Aorta (tissue), 5 donors: Measurements from ENCODE around the gene KASH5. TPM values are rescaled to one million over a fixed set of nuclear protein-coding genes. Genes with fewer than 3 reads are reported as not detected.

Experiments used
- ATAC-seq: fragments of 200-7000 bp; cut with Tn5 transposase; one replicate; pipeline ENCODE4 v1.9.1; 2022; ENCODE audit warnings: moderate library complexity; ENCODE audit not compliant: low FRiP score
- DNase-seq, 2 donors: peaks; one replicate each; pipeline ENCODE4 v3.0.0-alpha.2; 2020
- H3K27ac ChIP-seq, 2 donors: one replicate each; pipeline ENCODE4 v1.5.1; 2013; ENCODE audit warnings: low read length in 2 of 2, mild to moderate bottlenecking in 2 of 2, moderate library complexity in 2 of 2, control low read depth in 1 of 2, inconsistent platforms in 1 of 2, low read depth in 1 of 2
- H3K27me3 ChIP-seq, 2 donors: one replicate each; pipeline ENCODE4 v1.6.1; 2013; ENCODE audit warnings: control low read depth in 1 of 2, low read length in 1 of 2, mild to moderate bottlenecking in 1 of 2, moderate library complexity in 1 of 2; ENCODE audit not compliant: insufficient read depth in 2 of 2, control insufficient read depth in 1 of 2
- H3K36me3 ChIP-seq, 2 donors: one replicate each; pipeline ENCODE4 v1.6.1; 2013; ENCODE audit warnings: control low read depth in 1 of 2, low read length in 1 of 2, mild to moderate bottlenecking in 1 of 2; ENCODE audit not compliant: insufficient read depth in 2 of 2, control insufficient read depth in 1 of 2
- H3K4me1 ChIP-seq, 2 donors: one replicate each; pipeline ENCODE4 v1.6.1; 2013; ENCODE audit warnings: low read length in 2 of 2, control low read depth in 1 of 2, mild to moderate bottlenecking in 1 of 2, moderate library complexity in 1 of 2; ENCODE audit not compliant: insufficient read depth in 2 of 2, control insufficient read depth in 1 of 2
- H3K4me3 ChIP-seq, 2 donors: one replicate each; pipeline ENCODE4 v1.5.1; 2013; ENCODE audit warnings: low read length in 2 of 2, control low read depth in 1 of 2, mild to moderate bottlenecking in 1 of 2
- H3K9me3 ChIP-seq: one replicate; pipeline ENCODE4 v1.6.1; 2013; ENCODE audit warnings: mild to moderate bottlenecking, low read length; ENCODE audit not compliant: control insufficient read depth
- WGBS, 2 donors: extraction: QIAGEN DNeasy Blood & Tissue Kit; methylation state at CpG; one replicate each; pipeline ENCODE4 v1.1.7; 2013; 5-methylcytosine and 5-hydroxymethylcytosine counted together
- intact Hi-C, 2 donors: fragments of 100-400 bp; cut with DNase I; formaldehyde crosslinking; loops; one replicate each; pipeline versions ENCODE4 v1.14.2 to v1.15.0; 2022
- polyA plus RNA-seq, 2 donors: library from polyadenylated mRNA; stranded (reverse); fragments of 200-250 nt; gene quantifications; one replicate each; pipeline ENCODE4 v1.2.3, GENCODE V29; 2013
- total RNA-seq, 2 donors: library from RNA; stranded (reverse); fragmentation: NEBNext Ultra II Directional; extraction: Animal tissue kit (Norgen Biotek cat#: 25700); gene quantifications; one replicate each; pipeline ENCODE4 v1.2.1, GENCODE V29; 2021
- donor health status: healthy with polysubstance abuse.
- donor health status: Bipolar disorder and iron deficiency.
- donor health status: DM: no; HTN: no; CAD: no.
- donor health status: DM: no; HTN: no; CAD: no.
- donor health status: DM: yes; HTN: yes; CAD: no.

KASH5 gene
- total and polyA plus RNA-seq, 4 donors = not detected

DNA sequence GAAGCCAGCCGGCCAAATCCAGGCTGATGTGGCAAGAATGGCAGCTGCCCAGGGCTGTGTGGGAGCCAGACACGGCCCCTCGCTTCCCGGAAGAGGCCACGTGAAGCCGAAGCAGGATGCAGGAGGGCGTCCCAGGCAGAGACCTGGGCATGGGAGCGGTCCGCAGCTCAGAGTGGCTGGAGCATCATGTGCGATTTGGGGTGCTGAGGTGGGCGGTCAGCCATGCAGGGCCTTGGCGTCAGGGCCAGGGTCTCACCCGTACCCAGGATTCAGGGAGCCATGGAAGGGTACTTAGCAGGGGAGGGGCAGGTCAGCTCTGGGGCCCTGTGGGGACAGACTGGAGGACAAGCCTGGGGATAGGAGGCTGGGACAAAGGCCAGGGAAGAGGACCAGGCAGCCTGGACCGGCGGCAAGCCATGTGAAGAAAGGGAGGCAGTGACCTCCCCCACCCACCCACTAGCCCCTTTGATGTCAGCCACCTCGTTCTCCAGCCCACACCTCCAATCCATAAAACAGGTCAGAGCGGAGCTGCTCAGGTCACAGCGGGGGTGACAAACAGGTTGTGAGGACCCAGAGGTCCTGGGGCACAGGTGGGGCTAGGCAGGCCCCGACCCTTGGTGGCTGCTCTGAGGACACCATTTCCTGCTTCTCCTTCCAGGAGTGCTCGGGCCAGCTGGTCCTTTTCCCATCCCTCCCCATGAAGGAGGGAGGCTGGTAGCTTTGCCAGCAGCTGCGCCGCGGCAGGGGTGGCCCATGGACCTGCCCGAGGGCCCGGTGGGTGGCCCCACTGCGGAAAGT lies 2.3 kb downstream of the KASH5 start:
- Histone ChIP-seq H3K4me1 (no peaks in the 10 kb centered on the region), H3K9me3 (no peaks in the 10 kb centered on the region), H3K27me3 (no peaks in the 10 kb centered on the region), H3K27ac (no peak overlapping the region), H3K36me3 (no peaks in the 10 kb centered on the region), H3K4me3 (no peak overlapping the region)
- DNase-seq (no peak), ATAC-seq (no peak)
- WGBS, 2 donors = 59 to 62% methylated on average over 26 of the region's 26 CpGs
- intact Hi-C loops = loop anchor here in 1 of 2 donors (2.0 to 10.0 kb wide), 2 partner anchors 52 to 154 kb away; no protein-coding TSS in a partner anchor

DNA sequence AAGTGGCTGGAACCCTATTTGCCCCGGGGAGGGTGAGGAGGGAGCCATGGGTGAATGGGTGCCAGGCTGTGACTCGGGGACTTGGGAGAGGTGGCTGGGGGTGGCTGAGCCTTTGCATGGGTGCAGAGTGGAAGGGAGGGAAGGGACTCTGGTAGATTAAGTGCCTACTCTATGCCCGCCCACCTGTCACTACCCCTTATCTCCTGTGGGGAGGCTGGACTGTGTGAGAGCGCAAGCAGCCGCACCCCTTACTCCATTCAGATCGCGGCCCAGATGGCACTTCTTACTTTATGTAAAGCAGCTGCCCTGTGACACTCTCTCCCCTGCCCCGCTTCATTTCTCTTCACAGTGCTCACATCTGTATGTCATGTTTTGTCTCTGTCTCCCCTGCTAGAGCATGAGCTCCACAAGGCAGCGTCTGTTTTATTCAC lies 2.9 kb downstream of the KASH5 start:
- 43 to 51% methylated on average over 9 of the region's 9 CpGs for WGBS, 2 donors
- Histone ChIP-seq H3K27me3 (no peaks in the 10 kb centered on the region), H3K4me3 (no peak overlapping the region), H3K4me1 (no peaks in the 10 kb centered on the region), H3K36me3 (no peaks in the 10 kb centered on the region), H3K27ac (no peak overlapping the region), H3K9me3 (no peaks in the 10 kb centered on the region)
- intact Hi-C loops = loop anchor here in 1 of 2 donors (2.0 to 10.0 kb wide), 2 partner anchors 52 to 154 kb away; no protein-coding TSS in a partner anchor
- DNase-seq (no peak), ATAC-seq (no peak)

DNA sequence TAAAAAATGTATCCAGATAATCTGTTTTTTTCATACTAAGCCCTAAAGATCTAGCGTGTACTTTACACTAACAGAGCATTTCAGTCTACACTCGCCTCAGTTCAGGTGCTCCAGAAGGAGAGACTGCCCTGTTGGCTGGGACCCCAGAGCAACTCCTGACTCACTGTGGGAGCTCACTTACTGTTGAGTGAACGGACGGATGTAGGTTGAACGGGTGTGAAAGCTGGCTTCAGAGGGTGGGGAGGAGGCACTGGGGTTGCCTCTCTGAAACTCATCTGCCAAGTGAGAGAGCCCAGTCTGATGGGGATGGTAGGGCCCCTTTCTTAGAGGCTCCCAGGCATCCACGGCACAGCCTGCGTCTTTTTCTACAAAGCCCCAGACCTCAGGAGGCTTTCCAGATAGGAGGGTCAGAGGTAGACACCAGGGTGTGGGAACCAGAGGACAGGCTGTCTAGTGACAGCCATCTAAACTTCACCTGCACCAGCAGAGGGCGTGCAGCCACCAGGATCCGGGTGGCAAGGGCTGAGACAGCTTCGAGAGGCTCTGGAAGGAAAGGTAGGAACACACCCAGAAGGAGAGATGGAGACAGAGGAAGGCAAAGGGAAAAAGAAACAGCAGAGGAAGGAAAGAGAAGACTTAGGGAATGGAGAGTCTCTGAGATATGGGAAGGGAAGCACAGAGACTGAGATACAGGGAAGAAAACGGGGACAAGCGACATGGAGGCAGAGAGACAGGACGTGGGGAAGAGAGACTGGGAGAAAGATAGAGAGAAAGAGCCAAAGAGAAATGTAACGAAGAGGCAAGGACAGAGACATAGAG lies 3.7 kb downstream of the KASH5 start:
- ATAC-seq = peak; percentile 71
- no peaks in the 10 kb centered on the region for H3K9me3 ChIP-seq

DNA sequence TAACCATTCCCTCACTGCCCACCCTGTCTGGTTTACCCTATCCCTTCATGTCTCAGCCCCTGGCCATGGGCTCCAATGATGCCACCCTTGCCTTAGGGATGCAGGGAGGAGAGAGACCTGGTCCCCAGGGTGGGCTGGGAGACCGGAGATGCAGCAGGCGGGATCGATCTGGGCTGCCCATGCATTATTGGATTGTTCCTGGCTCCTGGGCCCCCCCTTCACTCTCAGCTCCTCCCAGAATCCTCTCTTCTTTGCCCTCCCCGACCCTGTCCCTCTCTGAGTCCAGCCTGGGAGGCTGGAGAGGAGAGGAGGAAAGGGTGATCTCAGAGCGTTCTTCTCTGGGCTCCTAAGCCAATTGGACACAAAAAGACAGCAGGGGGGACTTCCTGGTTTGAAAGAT lies 5.8 kb downstream of the KASH5 start:
- WGBS, 2 donors = 50 to 55% methylated on average over 5 of the region's 5 CpGs
- no peaks in the 10 kb centered on the region for H3K27me3 ChIP-seq
- no peaks in the 10 kb centered on the region for H3K36me3 ChIP-seq
- no peak overlapping the region for H3K27ac ChIP-seq
- no peak for DNase-seq
- H3K4me3 ChIP-seq = no peak overlapping the region
- no peaks in the 10 kb centered on the region for H3K4me1 ChIP-seq
- intact Hi-C loops = loop anchor here in 1 of 2 donors (10.0 kb wide), 1 partner anchor 151 kb away; no protein-coding TSS in a partner anchor
- ATAC-seq = no peak
- no peaks in the 10 kb centered on the region for H3K9me3 ChIP-seq

More for the DNA sequence above, 3.7 kb downstream of the KASH5 start:
- no peak overlapping the region for H3K4me3 ChIP-seq
- H3K4me1 ChIP-seq = no peaks in the 10 kb centered on the region
- 16 to 27% methylated on average over 14 of the region's 14 CpGs for WGBS, 2 donors
- intact Hi-C loops = loop anchor here (1.0 to 10.0 kb wide), 3 partner anchors 51 to 153 kb away; no protein-coding TSS in a partner anchor
- no peaks in the 10 kb centered on the region for H3K36me3 ChIP-seq
- H3K27ac ChIP-seq = no peak overlapping the region
- DNase-seq = peak; percentile 86 to 91
- no peaks in the 10 kb centered on the region for H3K27me3 ChIP-seq

DNA sequence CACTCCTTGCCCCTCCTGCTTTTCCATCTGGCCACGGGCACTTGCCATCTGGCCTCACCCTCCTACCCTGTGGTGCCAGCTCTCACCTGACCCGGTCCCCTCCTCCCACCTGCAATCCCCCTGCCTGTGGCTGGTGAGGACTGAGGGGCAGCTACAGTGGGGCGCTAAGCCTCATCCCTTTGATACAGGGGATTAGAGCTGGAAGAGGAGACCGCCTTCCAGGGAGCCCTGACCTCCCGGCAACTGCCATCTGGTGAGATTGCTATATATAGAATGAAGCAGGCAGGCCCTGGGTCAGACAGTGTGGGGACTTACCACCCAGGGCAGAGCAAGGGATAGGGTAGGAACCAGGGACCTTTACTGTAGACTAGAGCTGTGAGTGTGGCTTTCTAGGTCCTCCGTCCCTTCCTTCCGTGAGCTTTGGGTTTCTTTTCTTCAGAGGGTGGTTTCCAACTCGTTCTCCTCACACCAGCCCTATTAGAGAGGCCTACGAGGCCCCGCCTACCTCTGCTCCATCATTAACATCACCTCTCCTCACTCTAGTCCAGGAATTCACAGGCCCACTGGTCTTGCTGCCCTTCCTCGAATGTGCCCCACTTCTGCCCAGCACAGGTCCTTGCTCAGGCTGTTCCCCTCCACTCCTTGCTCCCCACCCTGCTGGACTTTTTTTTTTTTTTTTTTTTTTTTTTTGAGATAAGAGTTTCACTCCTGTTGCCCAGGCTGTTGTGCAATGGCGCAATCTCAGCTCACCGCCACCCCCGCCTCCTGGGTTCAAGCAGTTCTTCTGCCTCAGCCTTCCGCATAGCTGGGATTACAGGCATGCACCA lies 7.7 kb downstream of the KASH5 start:
- no peaks in the 10 kb centered on the region for H3K4me1 ChIP-seq
- DNase-seq (no peak), ATAC-seq (no peak)
- H3K9me3 ChIP-seq = no peaks in the 10 kb centered on the region
- no peak overlapping the region for H3K4me3 ChIP-seq
- H3K27me3 ChIP-seq = no peaks in the 10 kb centered on the region
- intact Hi-C loops = loop anchor here (5.0 to 10.0 kb wide), 2 partner anchors 149 to 167 kb away; no protein-coding TSS in a partner anchor
- WGBS, 2 donors = 76 to 80% methylated on average over 15 of the region's 15 CpGs
- H3K36me3 ChIP-seq = no peaks in the 10 kb centered on the region
- no peak overlapping the region for H3K27ac ChIP-seq

DNA sequence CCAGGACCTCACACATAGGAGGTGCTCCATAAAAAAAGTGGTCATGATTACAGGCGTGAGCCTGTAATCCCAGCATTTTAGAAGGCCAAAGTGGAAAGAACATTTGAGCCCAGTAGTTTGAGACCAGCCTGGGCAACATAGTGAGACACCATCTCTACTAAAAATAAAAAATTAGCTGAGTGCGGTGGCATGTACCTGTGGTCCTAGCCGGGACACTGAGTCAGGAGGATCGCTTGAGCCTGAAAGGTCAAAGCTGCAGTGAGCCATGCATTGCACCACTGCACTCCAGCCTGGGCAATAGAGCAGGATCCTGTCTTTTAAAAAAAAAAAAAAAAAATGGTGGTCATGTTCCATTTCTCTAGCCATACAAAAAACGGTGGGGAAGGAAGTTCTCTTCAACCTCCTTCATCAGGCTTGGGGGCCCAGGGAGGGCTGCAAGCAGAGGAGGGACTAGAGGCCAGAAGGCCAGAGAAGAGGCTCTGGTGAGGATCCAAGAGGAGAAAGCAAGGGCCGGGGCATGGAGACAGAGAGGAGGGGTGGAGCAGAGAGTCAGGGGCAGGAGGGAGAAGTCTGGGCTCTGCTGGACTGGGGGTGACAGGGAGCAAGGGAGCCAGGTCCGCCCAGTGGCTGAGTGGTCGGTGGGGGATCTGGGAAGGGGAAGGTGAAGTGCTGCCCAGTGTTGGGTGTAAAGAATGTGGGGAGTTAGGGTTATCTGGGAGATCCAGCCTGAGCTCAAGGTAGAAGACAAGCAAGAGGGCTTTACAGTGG lies 8.9 kb downstream of the KASH5 start:
- no peak for ATAC-seq
- Histone ChIP-seq H3K4me1 (no peaks in the 10 kb centered on the region), H3K9me3 (no peaks in the 10 kb centered on the region), H3K27me3 (no peaks in the 10 kb centered on the region), H3K27ac (no peak overlapping the region), H3K36me3 (no peaks in the 10 kb centered on the region), H3K4me3 (no peak overlapping the region)
- no peak for DNase-seq
- intact Hi-C loops = loop anchor here (5.0 to 10.0 kb wide), 2 partner anchors 148 to 165 kb away; no protein-coding TSS in a partner anchor
- WGBS, 2 donors = 80 to 81% methylated on average over 8 of the region's 8 CpGs

DNA sequence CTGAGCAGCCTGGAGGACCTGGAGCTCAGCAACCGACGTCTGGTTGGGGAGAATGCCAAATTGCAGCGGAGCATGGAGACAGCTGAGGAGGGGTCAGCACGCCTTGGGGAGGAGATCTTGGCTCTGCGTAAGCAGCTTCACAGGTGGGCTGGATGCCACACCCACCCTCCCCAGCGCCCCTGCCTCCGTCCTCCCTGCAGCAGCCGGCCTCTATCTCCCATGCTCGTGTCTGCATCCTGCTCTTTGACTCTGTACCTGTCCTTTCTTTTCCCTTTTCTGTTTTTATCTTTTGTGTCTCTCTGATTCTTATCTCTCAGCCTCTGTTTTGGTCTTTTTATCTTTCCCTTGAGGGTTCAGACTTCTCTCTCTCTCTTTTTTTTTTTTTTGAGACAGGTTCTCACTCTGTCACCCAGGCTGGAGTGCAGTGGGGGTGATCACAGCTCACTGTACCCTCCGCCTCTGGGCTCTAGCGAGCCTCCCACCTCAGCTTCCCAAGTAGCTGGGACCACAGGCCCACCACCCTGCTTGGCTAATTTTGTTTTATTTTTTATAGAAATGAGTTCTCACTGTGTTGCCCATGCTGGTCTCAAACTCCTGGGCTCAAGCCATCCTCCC lies 10.1 kb downstream of the KASH5 start:
- intact Hi-C loops = loop anchor here (5.0 to 10.0 kb wide), 2 partner anchors 147 to 164 kb away; no protein-coding TSS in a partner anchor

More for the DNA sequence above, 10.1 kb downstream of the KASH5 start:
- ATAC-seq (no peak), DNase-seq (no peak)
- Histone ChIP-seq H3K27me3 (no peaks in the 10 kb centered on the region), H3K4me3 (no peak overlapping the region), H3K9me3 (no peaks in the 10 kb centered on the region), H3K36me3 (no peaks in the 10 kb centered on the region), H3K27ac (no peak overlapping the region), H3K4me1 (no peaks in the 10 kb centered on the region)
- WGBS, 2 donors = 71 to 75% methylated on average over 11 of the region's 11 CpGs
